Measurements from ENCODE around the gene POLR1A. TPM values are rescaled to one million over a fixed set of nuclear protein-coding genes. Genes with fewer than 3 reads are reported as not detected.

POLR1A gene
- total and polyA plus RNA-seq, 9 donors = 4.7 to 43.9 (median 23.1) TPM

DNA sequence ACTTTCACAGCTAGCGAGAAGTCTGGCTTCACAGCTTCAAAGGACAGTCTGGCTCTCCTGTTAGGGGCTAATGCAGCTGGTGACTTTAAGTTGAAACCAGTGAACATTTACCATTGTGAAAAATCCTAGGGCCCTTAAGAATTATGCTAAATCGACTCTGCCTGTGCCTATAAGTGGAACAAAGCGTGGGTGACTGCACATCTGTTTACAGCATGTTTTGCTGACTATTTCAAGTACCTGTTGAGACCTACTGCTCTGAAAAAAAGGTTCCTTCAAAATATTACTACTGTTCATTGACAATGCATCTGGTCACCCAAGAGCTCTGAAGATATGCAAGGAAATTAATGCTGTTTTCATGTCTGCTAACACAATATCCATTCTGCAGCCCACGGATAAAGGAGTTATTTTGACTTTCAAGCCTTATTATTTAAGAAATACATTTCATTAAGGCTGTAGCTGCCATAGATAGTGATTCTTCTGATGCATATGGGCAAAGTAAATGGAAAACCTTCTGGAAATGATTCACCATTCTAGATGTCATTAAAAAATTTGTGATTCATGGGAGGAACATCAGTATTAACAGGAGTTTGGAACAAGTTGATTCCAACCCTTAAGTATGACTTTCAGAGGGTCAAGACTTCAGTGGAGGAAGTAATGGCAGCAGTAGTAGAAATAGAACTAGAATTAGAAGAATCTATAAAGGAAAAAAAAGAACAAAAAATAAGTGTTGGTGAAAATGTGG is 48.9 kb downstream of the POLR1A start:
- no peak overlapping the region for H3K4me3 ChIP-seq
- no peak for DNase-seq
- TF ChIP-seq EP300 (IDR thresholded peaks at IDR 0.05) (no peak), POLR2A (IDR thresholded peaks at IDR 0.05) (no peak)
- TF ChIP-seq, protein P1, sequence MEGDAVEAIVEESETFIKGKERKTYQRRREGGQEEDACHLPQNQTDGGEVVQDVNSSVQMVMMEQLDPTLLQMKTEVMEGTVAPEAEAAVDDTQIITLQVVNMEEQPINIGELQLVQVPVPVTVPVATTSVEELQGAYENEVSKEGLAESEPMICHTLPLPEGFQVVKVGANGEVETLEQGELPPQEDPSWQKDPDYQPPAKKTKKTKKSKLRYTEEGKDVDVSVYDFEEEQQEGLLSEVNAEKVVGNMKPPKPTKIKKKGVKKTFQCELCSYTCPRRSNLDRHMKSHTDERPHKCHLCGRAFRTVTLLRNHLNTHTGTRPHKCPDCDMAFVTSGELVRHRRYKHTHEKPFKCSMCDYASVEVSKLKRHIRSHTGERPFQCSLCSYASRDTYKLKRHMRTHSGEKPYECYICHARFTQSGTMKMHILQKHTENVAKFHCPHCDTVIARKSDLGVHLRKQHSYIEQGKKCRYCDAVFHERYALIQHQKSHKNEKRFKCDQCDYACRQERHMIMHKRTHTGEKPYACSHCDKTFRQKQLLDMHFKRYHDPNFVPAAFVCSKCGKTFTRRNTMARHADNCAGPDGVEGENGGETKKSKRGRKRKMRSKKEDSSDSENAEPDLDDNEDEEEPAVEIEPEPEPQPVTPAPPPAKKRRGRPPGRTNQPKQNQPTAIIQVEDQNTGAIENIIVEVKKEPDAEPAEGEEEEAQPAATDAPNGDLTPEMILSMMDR (IDR thresholded peaks at IDR 0.05) = no peak
- no peaks in the 10 kb centered on the region for H3K36me3 ChIP-seq
- no peaks in the 10 kb centered on the region for H3K27me3 ChIP-seq
- intact Hi-C loops (cut with DNase I) = no loop called here
- peaks cover 2% of the 10 kb centered on the region for H3K4me1 ChIP-seq (ENCODE audit: insufficient read depth)
- H3K27ac ChIP-seq = no peak overlapping the region
- no peaks in the 10 kb centered on the region for H3K9me3 ChIP-seq
- WGBS, 3 donors = 93 to 98% (median 94%) methylated on average over 4 of the region's 4 CpGs

DNA sequence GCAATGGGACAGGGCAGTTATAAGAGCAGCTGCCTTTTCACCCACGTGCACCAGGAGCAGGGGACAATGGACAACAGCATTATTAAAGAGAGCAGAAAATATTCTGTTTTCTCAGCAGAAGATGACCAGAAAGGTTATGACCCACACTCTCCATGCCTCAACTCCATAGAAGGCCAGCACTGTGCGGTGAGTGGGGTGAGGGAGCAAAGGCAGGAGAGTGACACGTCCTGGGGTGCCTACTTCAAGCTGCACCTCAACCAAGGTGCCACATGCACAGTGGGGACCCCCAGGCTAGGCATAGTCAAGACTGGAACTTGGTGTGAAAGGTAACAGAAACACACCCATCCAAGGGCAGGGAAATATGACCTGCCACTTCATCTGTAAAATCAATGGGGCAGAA is 50.4 kb downstream of the POLR1A start:
- no peak overlapping the region for H3K27ac ChIP-seq
- no peaks in the 10 kb centered on the region for H3K36me3 ChIP-seq
- TF ChIP-seq POLR2A (IDR thresholded peaks at IDR 0.05) (no peak), EP300 (IDR thresholded peaks at IDR 0.05) (no peak)
- TF ChIP-seq, protein P1 (IDR thresholded peaks at IDR 0.05) = no peak
- no peaks in the 10 kb centered on the region for H3K9me3 ChIP-seq
- H3K27me3 ChIP-seq = no peaks in the 10 kb centered on the region
- WGBS, 3 donors = 87 to 94% (median 91%) methylated on average over 3 of the region's 3 CpGs
- H3K4me3 ChIP-seq = no peak overlapping the region
- intact Hi-C loops (cut with DNase I) = no loop called here
- no peak for DNase-seq
- H3K4me1 ChIP-seq (ENCODE audit: insufficient read depth) = no peaks in the 10 kb centered on the region

DNA sequence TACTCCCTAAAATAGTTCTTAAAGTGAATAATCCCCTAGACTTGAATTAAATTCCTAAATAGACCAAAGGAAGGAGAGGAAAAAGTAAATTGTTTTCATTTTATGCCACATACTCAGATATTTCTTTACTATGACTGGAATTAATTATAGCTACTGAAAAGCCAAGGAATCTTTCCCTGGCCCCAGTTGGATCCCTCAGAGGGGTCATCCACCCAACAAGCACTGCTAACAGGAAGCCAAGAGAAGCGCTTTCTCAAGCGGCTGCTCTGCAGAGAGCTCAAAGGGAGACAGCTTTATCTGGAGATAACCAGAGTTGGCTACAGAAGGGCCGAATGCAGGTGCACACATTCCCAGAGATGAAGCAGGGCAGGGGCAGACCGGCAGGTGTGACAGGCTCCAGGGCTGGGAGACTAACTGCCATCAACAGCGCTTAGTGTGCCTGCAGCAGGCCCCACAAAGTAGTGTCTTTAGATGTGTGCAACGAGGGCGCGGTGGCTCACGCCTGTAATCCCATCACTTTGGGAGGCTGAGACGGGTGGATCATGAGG is 51.1 kb downstream of the POLR1A start:
- WGBS, 3 donors = 71 to 74% (median 74%) methylated on average over 10 of the region's 10 CpGs
- no peaks in the 10 kb centered on the region for H3K36me3 ChIP-seq
- H3K27ac ChIP-seq = no peak overlapping the region
- no peak overlapping the region for H3K4me3 ChIP-seq
- H3K9me3 ChIP-seq = no peaks in the 10 kb centered on the region
- TF ChIP-seq EP300 (IDR thresholded peaks at IDR 0.05) = no peak
- TF ChIP-seq POLR2A (IDR thresholded peaks at IDR 0.05) = no peak
- TF ChIP-seq, protein P1 (IDR thresholded peaks at IDR 0.05) = no peak
- H3K4me1 ChIP-seq (ENCODE audit: insufficient read depth) = no peaks in the 10 kb centered on the region
- peak in 2 of 5 donors; percentile 7 to 23 for DNase-seq
- intact Hi-C loops (cut with DNase I) = no loop called here
- H3K27me3 ChIP-seq = no peaks in the 10 kb centered on the region

DNA sequence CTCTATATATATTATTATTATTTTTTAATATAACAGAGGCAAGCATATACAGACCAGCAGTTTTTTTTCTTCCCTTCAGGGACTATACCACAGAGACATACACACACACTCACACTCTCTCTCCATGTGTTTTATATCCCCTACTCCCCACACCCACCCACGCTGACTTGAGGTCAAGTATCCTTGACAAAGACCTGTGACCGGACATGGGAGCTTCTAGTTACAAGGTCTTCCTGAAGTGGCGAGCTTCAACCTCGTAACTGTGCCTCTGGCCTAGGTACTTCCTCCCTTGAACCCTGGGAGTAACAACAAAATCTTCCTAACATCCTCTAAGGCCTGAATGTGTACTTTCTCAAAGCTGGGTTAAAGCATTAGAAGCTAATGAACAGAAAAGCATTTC is 52.5 kb downstream of the POLR1A start:
- no peaks in the 10 kb centered on the region for H3K36me3 ChIP-seq
- TF ChIP-seq EP300 (IDR thresholded peaks at IDR 0.05) = no peak
- TF ChIP-seq, protein P1 (IDR thresholded peaks at IDR 0.05) = no peak
- no peak for TF ChIP-seq POLR2A (IDR thresholded peaks at IDR 0.05)
- no peak overlapping the region for H3K27ac ChIP-seq
- DNase-seq = no peak
- intact Hi-C loops (cut with DNase I) = no loop called here
- H3K27me3 ChIP-seq = no peaks in the 10 kb centered on the region
- no peaks in the 10 kb centered on the region for H3K4me1 ChIP-seq (ENCODE audit: insufficient read depth)
- WGBS, 3 donors = 73 to 87% (median 82%) methylated on average over 4 of the region's 4 CpGs
- H3K4me3 ChIP-seq = no peak overlapping the region
- H3K9me3 ChIP-seq = no peaks in the 10 kb centered on the region
